Keratinocyte (primary cell): ENCODE measurements around the gene AMY2B. TPM values are rescaled to one million over a fixed set of nuclear protein-coding genes. Genes with fewer than 3 reads are reported as not detected.
"Not testable (repeated sequence)": the region's sequence is repeated elsewhere in the genome, so short reads cannot be mapped to it uniquely, and the experiment has no call there.

Experiments used
- DNase-seq: peaks from one replicate; pipeline ENCODE4 v3.0.0-alpha.2; 2011; ENCODE audit warnings: low read depth, missing footprints, low spot score
- FAIRE-seq: peaks from 2 replicates; lab custom pipeline; 2011; peaks lifted over from hg19 to GRCh38; lab: Jason Lieb, UNC
- H2AFZ ChIP-seq: 2 replicates; pipeline ENCODE4 v1.6.0; 2012; ENCODE audit warnings: low read length, control low read depth, inconsistent platforms; ENCODE audit not compliant: control insufficient read depth
- H3K27ac ChIP-seq: 2 replicates; pipeline ENCODE4 v1.5.1; 2011; ENCODE audit warnings: low read length; ENCODE audit not compliant: control insufficient read depth, insufficient read depth
- H3K27me3 ChIP-seq: 3 replicates; pipeline ENCODE4 v1.6.0; 2011; ENCODE audit warnings: low read length; ENCODE audit not compliant: control insufficient read depth, insufficient read depth; ENCODE audit errors: extremely low read depth
- H3K36me3 ChIP-seq, 2 experiments: 2 replicates in 1 of 2; 3 replicates in 1 of 2; pipeline ENCODE4 v1.5.1; 2011; ENCODE audit warnings: low read length in 2 of 2, mild to moderate bottlenecking in 1 of 2; ENCODE audit not compliant: control insufficient read depth in 2 of 2, insufficient read depth in 2 of 2; ENCODE audit errors: extremely low read depth in 1 of 2
- H3K4me1 ChIP-seq: 3 replicates; pipeline ENCODE4 v1.5.1; 2011; ENCODE audit warnings: low read length; ENCODE audit not compliant: control insufficient read depth, insufficient read depth; ENCODE audit errors: extremely low read depth
- H3K4me2 ChIP-seq: 3 replicates; pipeline ENCODE4 v1.6.0; 2011; ENCODE audit warnings: low read depth, low read length; ENCODE audit not compliant: control insufficient read depth, insufficient read depth; ENCODE audit errors: extremely low read depth
- H3K4me3 ChIP-seq, 3 experiments: fragments of 200-600 bp in 1 of 3; sonication (generic) in 1 of 3; 2 replicates in 2 of 3; 3 replicates in 1 of 3; pipeline ENCODE4 v1.5.1; 2011 to 2016; ENCODE audit warnings: low read length in 3 of 3, mild to moderate bottlenecking in 3 of 3, control low read depth in 2 of 3, inconsistent platforms in 1 of 3, low read depth in 1 of 3, mixed read lengths in 1 of 3, mixed run types in 1 of 3, moderate library complexity in 1 of 3; ENCODE audit not compliant: control insufficient read depth in 2 of 3, insufficient read depth in 2 of 3; ENCODE audit errors: extremely low read depth in 1 of 3
- H3K79me2 ChIP-seq: 2 replicates; pipeline ENCODE4 v1.6.0; 2012; ENCODE audit warnings: low read length; ENCODE audit not compliant: control insufficient read depth, insufficient read depth
- H3K9ac ChIP-seq: 3 replicates; pipeline ENCODE4 v1.6.0; 2011; ENCODE audit warnings: low read length; ENCODE audit not compliant: control insufficient read depth, insufficient read depth; ENCODE audit errors: extremely low read depth
- H3K9me1 ChIP-seq: 3 replicates; pipeline ENCODE4 v1.6.0; 2011; ENCODE audit warnings: low read length; ENCODE audit not compliant: control insufficient read depth, insufficient read depth; ENCODE audit errors: extremely low read depth
- H3K9me3 ChIP-seq: 2 replicates; pipeline ENCODE4 v1.5.1; 2012; ENCODE audit warnings: low read depth, low read length; ENCODE audit not compliant: control insufficient read depth
- H4K20me1 ChIP-seq: 3 replicates; pipeline ENCODE4 v1.6.0; 2011; ENCODE audit warnings: low read length; ENCODE audit not compliant: control insufficient read depth, insufficient read depth; ENCODE audit errors: extremely low read depth
- EZH2 ChIP-seq: IDR thresholded peaks from one replicate; pipeline ENCODE4 v1.6.1; 2012; ENCODE audit warnings: inconsistent platforms, mild to moderate bottlenecking, low read length, moderate library complexity
- dilution Hi-C: fragments of 300-500 bp; cut with MboI; formaldehyde crosslinking; loops from one replicate; pipeline ENCODE4 v1.7.0; 2020; ENCODE audit warnings: low sequenced_read_pairs; ENCODE audit not compliant: extremely low pct_ligation_motif_present
- polyA plus RNA-seq, 5 experiments: library from polyadenylated mRNA; depleted of rRNA in 3 of 5; stranded (reverse) in 3 of 5; stranded (forward) in 1 of 5; unstranded in 1 of 5; fragments of >200 nt; gene quantifications; 1 replicate in 1 of 5; 2 replicates in 3 of 5; 3 replicates in 1 of 5; pipeline versions ENCODE4 v1.2.1 to v1.2.3, GENCODE V29; 2011 to 2012; ENCODE audit warnings: missing spikeins in 2 of 5, low read depth in 1 of 5, low replicate concordance in 1 of 5
- TF ChIP-seq, protein P1 (sequence below), 3 experiments: IDR thresholded peaks in 1 of 3; conservative IDR thresholded peaks in 1 of 3; optimal IDR thresholded peaks in 1 of 3; 2 replicates in 2 of 3; 3 replicates in 1 of 3; pipeline versions ENCODE3 to v1.5.1; 2011; ENCODE audit warnings: low read length in 3 of 3, mild to moderate bottlenecking in 3 of 3, moderate library complexity in 2 of 3, control low read depth in 1 of 3, inconsistent platforms in 1 of 3; ENCODE audit not compliant: insufficient read depth in 2 of 3; ENCODE audit errors: extremely low read depth in 1 of 3

AMY2B gene
- polyA plus RNA-seq, 1 donor (not counting 4 experiments of a cell fraction or from before 2014, with no cell fraction given): 9.9 TPM

DNA sequence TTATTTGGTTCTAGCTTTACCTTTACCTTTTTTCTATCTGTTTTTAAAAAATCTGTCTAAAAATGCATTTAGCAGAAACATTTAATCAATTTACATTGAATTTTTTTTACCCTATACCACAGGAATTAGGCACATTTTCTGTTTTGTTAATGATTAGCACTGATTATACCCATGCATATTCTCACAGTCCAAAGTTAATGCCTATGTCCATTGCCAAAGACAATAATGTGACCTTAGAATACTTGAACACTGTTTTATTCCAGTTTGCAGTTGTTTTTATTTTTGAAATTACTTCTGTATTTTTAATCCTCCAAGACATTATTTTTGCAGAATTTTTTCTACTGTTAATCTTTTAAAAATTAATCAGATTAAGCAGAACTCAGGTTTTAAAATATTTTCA, 11.0 kb upstream of the AMY2B start:
- no peaks in the 10 kb centered on the region for H3K79me2 ChIP-seq
- FAIRE-seq (no peak), DNase-seq (no peak)
- no peak overlapping the region for H3K4me3 ChIP-seq
- H2AFZ ChIP-seq: no peak overlapping the region
- H4K20me1 ChIP-seq: no peaks in the 10 kb centered on the region
- dilution Hi-C loops: no loop called here
- no peaks in the 10 kb centered on the region for H3K9me1 ChIP-seq
- H3K27ac ChIP-seq: no peak overlapping the region
- H3K4me2 ChIP-seq: no peak overlapping the region
- H3K4me1 ChIP-seq: no peaks in the 10 kb centered on the region
- H3K36me3 ChIP-seq: no peaks in the 10 kb centered on the region
- TF ChIP-seq EZH2: no peak
- TF ChIP-seq, protein P1, sequence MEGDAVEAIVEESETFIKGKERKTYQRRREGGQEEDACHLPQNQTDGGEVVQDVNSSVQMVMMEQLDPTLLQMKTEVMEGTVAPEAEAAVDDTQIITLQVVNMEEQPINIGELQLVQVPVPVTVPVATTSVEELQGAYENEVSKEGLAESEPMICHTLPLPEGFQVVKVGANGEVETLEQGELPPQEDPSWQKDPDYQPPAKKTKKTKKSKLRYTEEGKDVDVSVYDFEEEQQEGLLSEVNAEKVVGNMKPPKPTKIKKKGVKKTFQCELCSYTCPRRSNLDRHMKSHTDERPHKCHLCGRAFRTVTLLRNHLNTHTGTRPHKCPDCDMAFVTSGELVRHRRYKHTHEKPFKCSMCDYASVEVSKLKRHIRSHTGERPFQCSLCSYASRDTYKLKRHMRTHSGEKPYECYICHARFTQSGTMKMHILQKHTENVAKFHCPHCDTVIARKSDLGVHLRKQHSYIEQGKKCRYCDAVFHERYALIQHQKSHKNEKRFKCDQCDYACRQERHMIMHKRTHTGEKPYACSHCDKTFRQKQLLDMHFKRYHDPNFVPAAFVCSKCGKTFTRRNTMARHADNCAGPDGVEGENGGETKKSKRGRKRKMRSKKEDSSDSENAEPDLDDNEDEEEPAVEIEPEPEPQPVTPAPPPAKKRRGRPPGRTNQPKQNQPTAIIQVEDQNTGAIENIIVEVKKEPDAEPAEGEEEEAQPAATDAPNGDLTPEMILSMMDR (optimal IDR thresholded peaks at IDR 0.05 in 1 of 3, IDR thresholded peaks at IDR 0.05 in 1 of 3, conservative IDR thresholded peaks at IDR 0.05 in 1 of 3; ENCODE audit: extremely low read depth in 1 of 3, insufficient read depth in 2 of 3, low read length in 3 of 3): no peak
- no peaks in the 10 kb centered on the region for H3K27me3 ChIP-seq
- no peaks in the 10 kb centered on the region for H3K9me3 ChIP-seq
- H3K9ac ChIP-seq: no peak overlapping the region

DNA sequence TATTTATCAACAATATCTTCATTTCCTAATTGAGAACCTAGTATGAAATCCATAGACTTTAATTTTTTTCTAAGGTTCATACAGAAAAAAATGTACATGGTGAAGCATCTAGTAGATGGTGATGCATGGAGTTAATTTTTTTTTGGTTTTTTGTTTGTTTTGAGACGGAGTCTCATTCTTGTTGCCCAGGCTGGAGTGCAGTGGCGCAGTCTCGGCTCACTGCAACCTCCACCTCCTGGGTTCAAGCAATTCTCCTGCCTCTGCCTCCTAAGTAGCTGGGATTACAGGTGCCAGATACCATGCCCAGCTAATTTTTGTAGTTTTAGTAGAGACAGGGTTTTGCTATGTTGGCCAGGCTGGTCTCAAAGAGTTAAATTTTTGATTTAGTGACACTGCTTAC, 10.3 kb upstream of the AMY2B start:
- H3K9ac ChIP-seq, H3K27me3 ChIP-seq, H3K79me2 ChIP-seq, H3K36me3 ChIP-seq, H3K4me2 ChIP-seq, H3K27ac ChIP-seq, DNase-seq, H3K4me1 ChIP-seq, dilution Hi-C loops, H2AFZ ChIP-seq, H3K9me1 ChIP-seq, H3K4me3 ChIP-seq, H4K20me1 ChIP-seq, FAIRE-seq, H3K9me3 ChIP-seq: not testable (repeated sequence)

DNA sequence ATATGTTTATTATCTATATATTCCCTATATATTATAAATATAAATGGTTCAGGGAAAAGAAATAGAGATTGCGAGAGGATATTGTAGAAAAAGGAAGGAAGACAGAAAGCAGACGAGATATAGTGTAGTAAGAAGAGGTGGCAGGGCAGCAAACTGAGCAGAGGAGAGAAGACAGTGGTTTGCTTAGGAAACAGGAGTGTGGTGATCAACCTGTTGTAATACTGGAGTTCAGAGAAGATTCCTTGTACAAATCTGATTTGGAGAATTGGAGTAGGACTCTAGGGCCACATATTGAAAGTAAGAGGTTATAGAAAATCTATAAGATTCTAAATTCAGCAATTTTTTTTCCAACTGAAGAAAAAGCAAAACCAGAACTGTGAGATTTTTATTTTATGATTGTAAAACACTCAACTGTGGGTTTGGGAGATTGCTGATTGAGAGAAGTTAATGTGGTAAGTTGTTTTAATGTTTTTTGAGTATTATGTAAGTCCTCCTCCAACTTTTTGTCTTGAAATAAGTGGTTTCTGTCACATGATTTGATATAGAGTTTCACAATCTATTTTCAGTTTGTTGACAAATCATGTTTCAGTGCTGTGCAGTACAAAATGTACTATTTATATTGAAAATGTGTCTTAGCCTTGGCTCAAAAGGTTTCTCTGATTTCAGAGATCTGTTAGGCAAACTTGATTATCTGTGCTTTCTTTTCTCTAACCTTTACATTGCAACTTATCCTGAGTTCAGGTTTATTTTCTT, 9.6 kb upstream of the AMY2B start:
- no peak overlapping the region for H3K9ac ChIP-seq
- no peak overlapping the region for H3K27ac ChIP-seq
- no peaks in the 10 kb centered on the region for H3K79me2 ChIP-seq
- H3K27me3 ChIP-seq: no peaks in the 10 kb centered on the region
- H3K4me1 ChIP-seq: no peaks in the 10 kb centered on the region
- H3K9me3 ChIP-seq: no peaks in the 10 kb centered on the region
- DNase-seq (no peak), FAIRE-seq (no peak)
- no peak overlapping the region for H3K4me3 ChIP-seq
- dilution Hi-C loops: no loop called here
- TF ChIP-seq EZH2: no peak
- TF ChIP-seq, protein P1 (optimal IDR thresholded peaks at IDR 0.05 in 1 of 3, IDR thresholded peaks at IDR 0.05 in 1 of 3, conservative IDR thresholded peaks at IDR 0.05 in 1 of 3; ENCODE audit: extremely low read depth in 1 of 3, insufficient read depth in 2 of 3, low read length in 3 of 3): no peak
- no peak overlapping the region for H2AFZ ChIP-seq
- H4K20me1 ChIP-seq: no peaks in the 10 kb centered on the region
- no peaks in the 10 kb centered on the region for H3K9me1 ChIP-seq
- H3K36me3 ChIP-seq: no peaks in the 10 kb centered on the region
- no peak overlapping the region for H3K4me2 ChIP-seq
